SK-N-SH treated with all-trans-retinoic acid at 6 μM for 48 hours (cell line): ENCODE results near the gene NSFL1C.

Experiments used
- BACH2 ChIP-seq: fragments of 250-450 bp; sonication (Bioruptor Pico); IDR thresholded peaks from 2 replicates; pipeline ENCODE4 v1.9.0; 2021; ENCODE audit warnings: mild to moderate bottlenecking, borderline replicate concordance
- ESRRG ChIP-seq: fragments of 250-450 bp; sonication (Bioruptor Pico); IDR thresholded peaks from 2 replicates; pipeline ENCODE4 v1.6.1; 2021; ENCODE audit warnings: mild to moderate bottlenecking
- GLIS3 ChIP-seq: fragments of 250-450 bp; sonication (Bioruptor Pico); IDR thresholded peaks from 2 replicates; pipeline ENCODE4 v1.5.0; 2020; ENCODE audit warnings: mild to moderate bottlenecking, moderate library complexity
- OSR1 ChIP-seq: fragments of 250-450 bp; sonication (Bioruptor Pico); IDR thresholded peaks from 2 replicates; pipeline ENCODE4 v1.8.0; 2022; ENCODE audit warnings: moderate library complexity, mild to moderate bottlenecking, inconsistent platforms
- POU6F1 ChIP-seq: fragments of 250-450 bp; sonication (Bioruptor Pico); IDR thresholded peaks from 2 replicates; pipeline ENCODE4 v1.8.0; 2021; ENCODE audit warnings: low read depth, mild to moderate bottlenecking, moderate library complexity, borderline replicate concordance
- PPARA ChIP-seq: fragments of 250-450 bp; sonication (Bioruptor Pico); IDR thresholded peaks from 2 replicates; pipeline ENCODE4 v1.5.0; 2020; ENCODE audit warnings: mild to moderate bottlenecking, borderline replicate concordance
- SNAI2 ChIP-seq: fragments of 250-450 bp; sonication (Bioruptor Pico); IDR thresholded peaks from 2 replicates; pipeline ENCODE4 v1.5.0; 2020; ENCODE audit warnings: mild to moderate bottlenecking, moderate library complexity
- ZFP3 ChIP-seq: fragments of 250-450 bp; sonication (Bioruptor Pico); IDR thresholded peaks from 2 replicates; pipeline ENCODE4 v1.5.0; 2020; ENCODE audit warnings: mild to moderate bottlenecking, moderate library complexity
- TF ChIP-seq, protein P1 (sequence below): fragments of 250-450 bp; sonication (Bioruptor Pico); IDR thresholded peaks from 2 replicates; pipeline ENCODE4 v1.5.1; 2020; ENCODE audit warnings: low read depth, mild to moderate bottlenecking, moderate library complexity
- TF ChIP-seq, protein P2 (sequence below): fragments of 250-450 bp; sonication (Bioruptor Pico); IDR thresholded peaks from 2 replicates; pipeline ENCODE4 v1.8.0; 2020; ENCODE audit warnings: mild to moderate bottlenecking, moderate library complexity, borderline replicate concordance
- TF ChIP-seq, protein P3 (sequence below): fragments of 250-450 bp; sonication (Bioruptor Pico); IDR thresholded peaks from 2 replicates; pipeline ENCODE4 v1.5.0; 2020; ENCODE audit warnings: mild to moderate bottlenecking, moderate library complexity
- TF ChIP-seq, protein P4 (sequence below): fragments of 250-450 bp; sonication (Bioruptor Pico); IDR thresholded peaks from 2 replicates; pipeline ENCODE4 v1.5.1; 2021; ENCODE audit warnings: mild to moderate bottlenecking, moderate library complexity

DNA sequence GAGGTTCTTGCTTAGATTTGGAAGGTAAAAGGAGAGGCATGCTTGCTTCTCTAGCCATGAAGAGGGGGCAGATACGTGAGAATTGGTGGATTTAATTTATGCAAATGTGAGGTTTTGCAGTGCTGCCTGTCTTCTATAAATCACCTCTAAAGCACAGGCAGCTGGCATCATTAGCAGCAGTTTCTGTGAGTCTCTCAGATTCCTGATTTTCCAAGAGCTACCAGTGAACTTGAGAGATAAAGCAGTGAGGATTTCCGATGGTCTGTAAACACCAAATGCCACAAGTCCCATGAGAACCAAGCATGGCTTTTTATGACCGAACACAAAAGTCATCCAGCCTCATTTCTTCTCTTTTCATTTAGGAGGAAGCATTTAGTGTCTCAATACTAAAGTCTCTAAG lies 27.8 kb upstream of the NSFL1C start:
- TF ChIP-seq OSR1 (CRISPR knock-in tag) (no peak), ESRRG (no peak), ZFP3 (CRISPR knock-in tag) (no peak), BACH2 (no peak), GLIS3 (no peak), PPARA (CRISPR knock-in tag) (no peak), POU6F1 (CRISPR knock-in tag) (no peak), SNAI2 (no peak)
- TF ChIP-seq, protein P1, sequence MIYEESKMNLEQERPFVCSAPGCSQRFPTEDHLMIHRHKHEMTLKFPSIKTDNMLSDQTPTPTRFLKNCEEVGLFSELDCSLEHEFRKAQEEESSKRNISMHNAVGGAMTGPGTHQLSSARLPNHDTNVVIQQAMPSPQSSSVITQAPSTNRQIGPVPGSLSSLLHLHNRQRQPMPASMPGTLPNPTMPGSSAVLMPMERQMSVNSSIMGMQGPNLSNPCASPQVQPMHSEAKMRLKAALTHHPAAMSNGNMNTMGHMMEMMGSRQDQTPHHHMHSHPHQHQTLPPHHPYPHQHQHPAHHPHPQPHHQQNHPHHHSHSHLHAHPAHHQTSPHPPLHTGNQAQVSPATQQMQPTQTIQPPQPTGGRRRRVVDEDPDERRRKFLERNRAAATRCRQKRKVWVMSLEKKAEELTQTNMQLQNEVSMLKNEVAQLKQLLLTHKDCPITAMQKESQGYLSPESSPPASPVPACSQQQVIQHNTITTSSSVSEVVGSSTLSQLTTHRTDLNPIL = no peak
- TF ChIP-seq, protein P2, sequence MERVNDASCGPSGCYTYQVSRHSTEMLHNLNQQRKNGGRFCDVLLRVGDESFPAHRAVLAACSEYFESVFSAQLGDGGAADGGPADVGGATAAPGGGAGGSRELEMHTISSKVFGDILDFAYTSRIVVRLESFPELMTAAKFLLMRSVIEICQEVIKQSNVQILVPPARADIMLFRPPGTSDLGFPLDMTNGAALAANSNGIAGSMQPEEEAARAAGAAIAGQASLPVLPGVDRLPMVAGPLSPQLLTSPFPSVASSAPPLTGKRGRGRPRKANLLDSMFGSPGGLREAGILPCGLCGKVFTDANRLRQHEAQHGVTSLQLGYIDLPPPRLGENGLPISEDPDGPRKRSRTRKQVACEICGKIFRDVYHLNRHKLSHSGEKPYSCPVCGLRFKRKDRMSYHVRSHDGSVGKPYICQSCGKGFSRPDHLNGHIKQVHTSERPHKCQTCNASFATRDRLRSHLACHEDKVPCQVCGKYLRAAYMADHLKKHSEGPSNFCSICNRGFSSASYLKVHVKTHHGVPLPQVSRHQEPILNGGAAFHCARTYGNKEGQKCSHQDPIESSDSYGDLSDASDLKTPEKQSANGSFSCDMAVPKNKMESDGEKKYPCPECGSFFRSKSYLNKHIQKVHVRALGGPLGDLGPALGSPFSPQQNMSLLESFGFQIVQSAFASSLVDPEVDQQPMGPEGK (CRISPR knock-in tag) = no peak
- TF ChIP-seq, protein P3, sequence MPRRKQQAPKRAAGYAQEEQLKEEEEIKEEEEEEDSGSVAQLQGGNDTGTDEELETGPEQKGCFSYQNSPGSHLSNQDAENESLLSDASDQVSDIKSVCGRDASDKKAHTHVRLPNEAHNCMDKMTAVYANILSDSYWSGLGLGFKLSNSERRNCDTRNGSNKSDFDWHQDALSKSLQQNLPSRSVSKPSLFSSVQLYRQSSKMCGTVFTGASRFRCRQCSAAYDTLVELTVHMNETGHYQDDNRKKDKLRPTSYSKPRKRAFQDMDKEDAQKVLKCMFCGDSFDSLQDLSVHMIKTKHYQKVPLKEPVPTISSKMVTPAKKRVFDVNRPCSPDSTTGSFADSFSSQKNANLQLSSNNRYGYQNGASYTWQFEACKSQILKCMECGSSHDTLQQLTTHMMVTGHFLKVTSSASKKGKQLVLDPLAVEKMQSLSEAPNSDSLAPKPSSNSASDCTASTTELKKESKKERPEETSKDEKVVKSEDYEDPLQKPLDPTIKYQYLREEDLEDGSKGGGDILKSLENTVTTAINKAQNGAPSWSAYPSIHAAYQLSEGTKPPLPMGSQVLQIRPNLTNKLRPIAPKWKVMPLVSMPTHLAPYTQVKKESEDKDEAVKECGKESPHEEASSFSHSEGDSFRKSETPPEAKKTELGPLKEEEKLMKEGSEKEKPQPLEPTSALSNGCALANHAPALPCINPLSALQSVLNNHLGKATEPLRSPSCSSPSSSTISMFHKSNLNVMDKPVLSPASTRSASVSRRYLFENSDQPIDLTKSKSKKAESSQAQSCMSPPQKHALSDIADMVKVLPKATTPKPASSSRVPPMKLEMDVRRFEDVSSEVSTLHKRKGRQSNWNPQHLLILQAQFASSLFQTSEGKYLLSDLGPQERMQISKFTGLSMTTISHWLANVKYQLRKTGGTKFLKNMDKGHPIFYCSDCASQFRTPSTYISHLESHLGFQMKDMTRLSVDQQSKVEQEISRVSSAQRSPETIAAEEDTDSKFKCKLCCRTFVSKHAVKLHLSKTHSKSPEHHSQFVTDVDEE (CRISPR knock-in tag) = no peak
- TF ChIP-seq, protein P4, sequence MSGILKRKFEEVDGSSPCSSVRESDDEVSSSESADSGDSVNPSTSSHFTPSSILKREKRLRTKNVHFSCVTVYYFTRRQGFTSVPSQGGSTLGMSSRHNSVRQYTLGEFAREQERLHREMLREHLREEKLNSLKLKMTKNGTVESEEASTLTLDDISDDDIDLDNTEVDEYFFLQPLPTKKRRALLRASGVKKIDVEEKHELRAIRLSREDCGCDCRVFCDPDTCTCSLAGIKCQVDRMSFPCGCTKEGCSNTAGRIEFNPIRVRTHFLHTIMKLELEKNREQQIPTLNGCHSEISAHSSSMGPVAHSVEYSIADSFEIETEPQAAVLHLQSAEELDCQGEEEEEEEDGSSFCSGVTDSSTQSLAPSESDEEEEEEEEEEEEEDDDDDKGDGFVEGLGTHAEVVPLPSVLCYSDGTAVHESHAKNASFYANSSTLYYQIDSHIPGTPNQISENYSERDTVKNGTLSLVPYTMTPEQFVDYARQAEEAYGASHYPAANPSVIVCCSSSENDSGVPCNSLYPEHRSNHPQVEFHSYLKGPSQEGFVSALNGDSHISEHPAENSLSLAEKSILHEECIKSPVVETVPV = no peak
